T-helper 2 cell (primary cell): ENCODE measurements around the gene GRPEL2.

Experiments used
- DNase-seq, 5 experiments: peaks; one replicate each; pipeline versions ENCODE4 v3.0.0 to v3.0.0-alpha.2; 2012 to 2022

GRPEL2 gene

DNA sequence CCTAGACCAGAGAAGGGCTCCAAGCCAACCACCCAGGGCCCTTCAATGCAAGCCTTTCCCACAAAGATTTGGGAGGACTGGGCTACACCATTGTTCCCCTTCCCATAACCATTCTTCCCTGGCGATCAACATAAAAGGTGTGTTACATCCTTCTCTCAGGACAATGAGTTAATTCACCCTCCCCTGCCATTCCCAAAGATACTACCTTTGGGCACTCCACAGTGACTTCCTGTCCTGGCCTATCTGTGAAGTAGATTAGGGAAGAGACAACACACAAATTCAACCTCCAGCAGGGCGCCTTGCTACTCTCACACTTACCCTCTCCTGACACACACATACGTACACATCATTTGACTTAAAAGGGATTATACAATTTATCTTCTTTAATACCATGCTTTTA is 57.0 kb downstream of the GRPEL2 start:
- DNase-seq = no peak
